ENCODE data around the gene SLC37A1. TPM values are rescaled to one million over a fixed set of nuclear protein-coding genes. Genes with fewer than 3 reads are reported as not detected.
"Not testable (repeated sequence)": the region's sequence is repeated elsewhere in the genome, so short reads cannot be mapped to it uniquely, and the experiment has no call there.

SLC37A1 gene
- total RNA-seq, 1 donor from 2014 or later, result 24.8 TPM

DNA sequence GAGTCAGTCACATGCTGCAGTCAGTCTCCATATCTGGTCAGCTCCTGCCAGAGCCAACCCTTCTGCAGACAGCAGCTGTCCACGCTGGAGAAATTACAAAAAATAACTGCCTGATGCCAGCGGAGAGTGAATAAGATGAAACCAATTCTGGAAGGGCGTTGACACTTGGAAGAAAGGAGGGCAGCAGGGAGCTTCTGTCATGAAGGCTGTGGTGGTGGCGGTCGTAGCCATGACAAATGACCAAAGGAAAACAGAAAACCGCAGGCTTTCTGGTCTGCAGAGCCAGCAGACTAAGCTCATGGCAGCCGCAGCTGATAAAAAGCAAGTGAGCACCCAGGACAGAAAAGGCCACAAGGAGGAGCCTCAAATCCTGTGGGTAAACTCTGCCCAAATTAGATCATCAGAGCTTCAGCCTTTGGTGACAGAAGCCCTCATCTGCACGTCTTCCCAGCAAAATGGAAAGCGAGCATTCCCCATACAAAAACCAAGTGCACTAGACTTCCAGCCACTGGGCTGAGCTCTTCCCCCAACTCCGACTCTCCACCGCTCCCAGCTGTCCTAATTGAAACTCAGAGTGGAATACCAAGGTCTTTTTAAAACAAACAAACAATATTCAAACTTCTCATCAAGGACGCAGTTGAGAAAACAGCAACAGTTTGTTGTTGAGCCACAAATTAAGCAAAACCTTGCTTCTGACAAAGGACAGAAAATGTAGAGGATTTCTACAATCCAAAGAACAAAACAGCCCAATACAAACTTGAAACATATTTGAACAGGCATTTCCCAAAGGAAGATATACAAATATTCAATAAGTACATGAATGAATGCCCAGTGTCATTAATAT is 46.3 kb upstream of the SLC37A1 start:
- Mint-ChIP-seq H3K4me3 (no peak overlapping the region), H3K27me3 (no peaks in the 10 kb centered on the region), H3K9me3 (no peaks in the 10 kb centered on the region), H3K4me1 (ENCODE audit: unreplicated experiment) (peaks cover 24% of the 10 kb centered on the region), H3K36me3 (no peaks in the 10 kb centered on the region), H3K27ac (no peak overlapping the region)
- peak; percentile 41 for TF ChIP-seq CTCF (conservative IDR thresholded peaks at IDR 0.05)
- DNase-seq (ENCODE audit: extremely low spot score, unreplicated experiment), result no peak

GRCh38 chr21:42468491-42469131 is 45.0 kb upstream of the SLC37A1 start:
- Mint-ChIP-seq H3K4me1 (ENCODE audit: unreplicated experiment) (peaks cover 25% of the 10 kb centered on the region), H3K27me3 (no peaks in the 10 kb centered on the region), H3K27ac (peak overlapping the region; percentile 41)

GRCh38 chr21:42469272-42469671 is 44.4 kb upstream of the SLC37A1 start:
- no peaks in the 10 kb centered on the region for H3K27me3 Mint-ChIP-seq
- no peaks in the 10 kb centered on the region for H3K36me3 Mint-ChIP-seq
- TF ChIP-seq CTCF (conservative IDR thresholded peaks at IDR 0.05), result no peak
- DNase-seq (ENCODE audit: extremely low spot score, unreplicated experiment), result no peak
- H3K4me3 Mint-ChIP-seq, result no peak overlapping the region
- no peaks in the 10 kb centered on the region for H3K9me3 Mint-ChIP-seq
- H3K4me1 Mint-ChIP-seq (ENCODE audit: unreplicated experiment), result peaks cover 28% of the 10 kb centered on the region
- peak overlapping the region; percentile 65 for H3K27ac Mint-ChIP-seq

More at GRCh38 chr21:42468491-42469131, 45.0 kb upstream of the SLC37A1 start:
- H3K4me3 Mint-ChIP-seq, result no peak overlapping the region
- no peak for DNase-seq (ENCODE audit: extremely low spot score, unreplicated experiment)
- no peaks in the 10 kb centered on the region for H3K9me3 Mint-ChIP-seq
- no peaks in the 10 kb centered on the region for H3K36me3 Mint-ChIP-seq
- TF ChIP-seq CTCF (conservative IDR thresholded peaks at IDR 0.05), result no peak

DNA sequence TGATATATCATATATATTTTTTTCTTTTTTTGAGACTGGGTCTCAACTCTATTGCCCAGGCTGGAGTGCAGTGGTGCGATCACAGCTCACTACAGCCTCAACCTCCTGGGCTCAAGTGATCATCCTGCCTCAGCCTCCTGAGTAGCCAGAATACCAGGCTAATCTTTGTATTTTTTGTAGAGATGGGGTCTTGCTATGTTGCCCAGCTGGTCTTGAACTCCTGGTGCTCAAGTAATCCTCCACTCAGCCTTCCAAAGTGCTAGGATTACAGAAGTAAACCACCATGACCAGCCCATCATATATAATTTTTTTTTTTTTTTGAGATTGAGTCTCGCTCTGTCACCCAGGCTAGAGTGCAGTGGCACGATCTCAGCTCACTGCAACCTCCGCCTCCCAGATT is 43.9 kb upstream of the SLC37A1 start:
- not testable (repeated sequence) for H3K36me3 Mint-ChIP-seq, H3K27ac Mint-ChIP-seq

GRCh38 chr21:42471206-42471605 is 42.4 kb upstream of the SLC37A1 start:
- H3K4me1 Mint-ChIP-seq (ENCODE audit: unreplicated experiment), result peaks cover 26% of the 10 kb centered on the region
- H3K36me3 Mint-ChIP-seq, result no peaks in the 10 kb centered on the region
- DNase-seq (ENCODE audit: extremely low spot score, unreplicated experiment), result no peak
- no peak overlapping the region for H3K27ac Mint-ChIP-seq
- H3K27me3 Mint-ChIP-seq, result no peaks in the 10 kb centered on the region
- no peaks in the 10 kb centered on the region for H3K9me3 Mint-ChIP-seq
- TF ChIP-seq CTCF (conservative IDR thresholded peaks at IDR 0.05), result no peak
- no peak overlapping the region for H3K4me3 Mint-ChIP-seq

More for the DNA sequence above, 43.9 kb upstream of the SLC37A1 start:
- H3K4me1 Mint-ChIP-seq (ENCODE audit: unreplicated experiment), result peaks cover 32% of the 10 kb centered on the region
- not testable (repeated sequence) for H3K27me3 Mint-ChIP-seq; H3K9me3 Mint-ChIP-seq; H3K4me3 Mint-ChIP-seq; DNase-seq (ENCODE audit: extremely low spot score, unreplicated experiment)

GRCh38 chr21:42471716-42472330 is 41.8 kb upstream of the SLC37A1 start:
- Mint-ChIP-seq H3K36me3 (no peaks in the 10 kb centered on the region), H3K4me3 (no peak overlapping the region), H3K4me1 (ENCODE audit: unreplicated experiment) (peaks cover 25% of the 10 kb centered on the region), H3K27ac (no peak overlapping the region), H3K9me3 (no peaks in the 10 kb centered on the region), H3K27me3 (no peaks in the 10 kb centered on the region)
- no peak for TF ChIP-seq CTCF (conservative IDR thresholded peaks at IDR 0.05)
- DNase-seq (ENCODE audit: extremely low spot score, unreplicated experiment), result no peak

All from type B pancreatic cell (in vitro differentiated cells).